Esophagus squamous epithelium (tissue), 5 donors: ENCODE data around the gene ZNF683. TPM values are rescaled to one million over a fixed set of nuclear protein-coding genes. Genes with fewer than 3 reads are reported as not detected.
A peak's percentile ranks its signal among the peaks of the same experiment; 100 is the strongest.
"Not testable (repeated sequence)": the region's sequence is repeated elsewhere in the genome, so short reads cannot be mapped to it uniquely, and the experiment has no call there.

Experiments
- DNase-seq: peaks from one replicate; lab custom pipeline; 2025; lab: John Stamatoyannopoulos, UW
- H3K27ac ChIP-seq, 4 donors: fragments of 200-600 bp; sonication (generic); one replicate each; pipeline ENCODE4 v1.5.1; 2016 to 2019; ENCODE audit warnings: mild to moderate bottlenecking in 1 of 4
- H3K27me3 ChIP-seq, 4 donors: fragments of 200-600 bp; sonication (generic); 1 replicate in 3 of 4; 2 replicates in 1 of 4; pipeline versions ENCODE4 v1.5.1 to v1.6.0; 2017 to 2021; ENCODE audit warnings: antibody characterized with exemption in 1 of 4
- H3K36me3 ChIP-seq, 3 donors: fragments of 200-600 bp; sonication (generic); one replicate each; pipeline ENCODE4 v1.5.1; 2016 to 2019
- H3K4me1 ChIP-seq, 3 donors: fragments of 200-600 bp; sonication (generic); one replicate each; pipeline ENCODE4 v1.5.1; 2017 to 2019
- H3K4me3 ChIP-seq, 4 donors: fragments of 200-600 bp; sonication (generic); 1 replicate in 3 of 4; 2 replicates in 1 of 4; pipeline ENCODE4 v1.5.1; 2016 to 2019; ENCODE audit warnings: mild to moderate bottlenecking in 2 of 4, moderate library complexity in 1 of 4
- H3K9me3 ChIP-seq, 3 donors: fragments of 200-600 bp; sonication (generic); one replicate each; pipeline ENCODE4 v1.5.1; 2016 to 2019
- CTCF ChIP-seq, 6 experiments: fragments of 450-650 bp in 4 of 6; fragments of 200-600 bp in 2 of 6; sonication (generic) in 2 of 6; IDR thresholded peaks; one replicate each; pipeline ENCODE4 v1.5.1; 2016 to 2019; ENCODE audit warnings: antibody characterized with exemption in 6 of 6, mild to moderate bottlenecking in 4 of 6, moderate library complexity in 4 of 6
- POLR2A ChIP-seq, 4 donors: fragments of 450-650 bp; IDR thresholded peaks; one replicate each; pipeline ENCODE4 v1.6.1; 2017; ENCODE audit warnings: antibody characterized with exemption in 4 of 4, mild to moderate bottlenecking in 4 of 4, moderate library complexity in 3 of 4
- WGBS, 2 donors: methylation state at CpG; one replicate each; pipeline ENCODE4 v1.1.5; 2018; 5-methylcytosine and 5-hydroxymethylcytosine counted together
- intact Hi-C: fragments of 100-400 bp; cut with DNase I; formaldehyde crosslinking; loops from one replicate; pipeline ENCODE4 v1.15.0; 2022
- total RNA-seq, 4 donors: library from RNA; depleted of rRNA; stranded (reverse); fragments of >200 nt; gene quantifications; one replicate each; pipeline ENCODE4 v1.1.0, GENCODE V29; 2016
- donor health status: DM: yes; HTN: yes; CAD: no.

ZNF683 gene
- under 1 TPM in 2 of 4 donors, not detected in 2; 0.26 to 0.95 TPM for total RNA-seq

DNA sequence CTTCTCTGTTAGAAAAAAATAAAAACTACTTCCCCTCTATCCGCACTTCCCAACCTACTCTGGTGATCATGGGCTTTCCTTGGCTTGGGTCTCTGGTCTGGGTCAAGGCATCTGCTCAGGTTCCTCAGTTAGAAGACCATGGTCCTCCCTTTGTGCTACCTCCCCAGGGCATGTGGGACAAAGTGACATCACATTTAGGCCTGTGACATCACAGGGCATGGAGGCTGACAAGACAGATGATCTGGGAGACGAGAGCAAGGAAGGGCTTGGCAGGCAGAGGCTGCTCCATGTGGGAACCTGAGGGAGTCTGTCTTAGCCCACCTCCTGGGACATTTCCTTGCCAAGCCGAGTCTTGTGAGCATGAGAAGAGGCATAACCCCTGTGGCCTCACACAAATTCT, at the start of gene ZNF683:
TSS of gene ZNF683 (minus strand) at position 140 of the 400 bp plus-strand sequence. CDS start 4,179 bp downstream, outside the sequence.
- H3K27ac ChIP-seq, H3K4me3 ChIP-seq, DNase-seq, intact Hi-C loops, H3K9me3 ChIP-seq, H3K36me3 ChIP-seq: not testable (repeated sequence)
- Histone ChIP-seq H3K4me1 (peaks cover 0 to 14% (median 3%) of the 10 kb centered on the region in 3 donors), H3K27me3 (peaks cover 0 to 29% (median 0%) of the 10 kb centered on the region in 4 donors)
- 85 to 100% methylated on average over 1 to 2 of the region's 3 CpGs for WGBS, 2 donors

GRCh38 chr1:26419494-26419893, 46.9 kb upstream of the ZNF683 start:
- Histone ChIP-seq H3K36me3 (no peaks in the 10 kb centered on the region), H3K27ac (no peak overlapping the region), H3K4me1 (peaks cover 0 to 17% (median 3%) of the 10 kb centered on the region in 3 donors), H3K9me3 (no peaks in the 10 kb centered on the region), H3K27me3 (peaks cover 0 to 56% (median 4%) of the 10 kb centered on the region in 4 donors), H3K4me3 (no peak overlapping the region)
- intact Hi-C loops: no loop called here
- WGBS, 2 donors: 33 to 63% methylated on average over 2 of the region's 2 CpGs
- DNase-seq: no peak
- no peak for TF ChIP-seq CTCF (IDR thresholded peaks at IDR 0.05)
- no peak for TF ChIP-seq POLR2A (IDR thresholded peaks at IDR 0.05)

DNA sequence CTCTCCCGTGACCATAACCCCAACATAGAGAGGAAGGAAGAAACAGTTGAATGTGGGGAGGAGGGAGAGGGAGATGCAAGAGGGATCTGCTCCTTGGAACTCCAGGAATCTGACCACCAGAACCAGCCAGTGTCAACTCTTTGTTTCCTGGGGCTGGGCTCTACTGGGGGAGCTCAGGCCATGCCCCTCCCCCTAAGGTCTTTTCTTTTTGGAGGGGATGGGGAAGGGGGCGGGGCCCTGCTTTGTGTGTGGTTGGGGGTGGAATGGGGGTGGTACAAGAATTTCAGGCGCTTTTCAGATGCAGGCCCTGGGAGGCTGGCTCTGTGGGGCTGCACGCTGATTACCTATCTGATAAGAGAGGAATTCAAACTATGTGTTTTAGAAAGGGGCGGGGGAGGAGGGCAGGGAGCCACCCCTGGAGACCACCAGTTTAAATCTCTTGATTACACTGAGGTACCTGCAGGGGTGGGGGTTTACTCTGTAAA, 46.4 kb upstream of the ZNF683 start:
- 59 to 66% methylated on average over 2 to 3 of the region's 5 CpGs for WGBS, 2 donors
- intact Hi-C loops: no loop called here

DNA sequence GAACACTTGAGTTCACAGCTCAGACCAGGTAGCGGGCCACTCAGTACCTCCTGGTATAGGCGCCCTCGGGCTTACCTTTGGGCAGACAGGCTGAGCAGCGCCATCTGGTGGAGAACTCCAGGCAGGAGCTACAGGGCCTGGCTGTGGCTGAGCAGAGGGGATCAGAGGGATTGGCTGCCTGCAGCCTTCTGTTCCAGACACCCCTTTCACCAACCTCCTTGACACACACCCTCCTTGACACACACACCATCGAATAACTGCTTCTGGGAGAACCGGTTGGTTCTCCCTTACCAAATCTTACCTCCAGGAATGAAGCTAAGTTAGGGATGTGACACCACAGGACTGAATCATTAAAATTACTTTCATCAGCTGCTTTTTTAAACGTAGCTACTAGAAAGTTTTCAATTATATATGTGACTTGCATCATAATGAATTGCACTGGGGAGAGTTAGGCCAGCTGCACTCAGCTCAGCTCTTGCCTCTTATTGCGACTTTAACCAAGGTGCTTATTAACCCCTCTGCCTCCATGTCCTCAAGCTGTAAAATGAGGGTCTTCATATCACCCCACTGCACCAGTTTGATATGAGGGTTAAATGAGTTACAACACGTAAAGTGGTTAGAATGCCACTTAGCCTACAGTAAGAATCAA, 44.7 kb upstream of the ZNF683 start:
- 6 to 19% methylated on average over 8 to 9 of the region's 9 CpGs for WGBS, 2 donors
- H3K27me3 ChIP-seq: peaks cover 0 to 69% (median 17%) of the 10 kb centered on the region in 4 donors
- H3K36me3 ChIP-seq: no peaks in the 10 kb centered on the region
- H3K4me3 ChIP-seq: no peak overlapping the region
- H3K27ac ChIP-seq: peak overlapping the region in 2 of 4 donors; percentile 38 to 59
- intact Hi-C loops: no loop called here
- TF ChIP-seq POLR2A (IDR thresholded peaks at IDR 0.05) (no peak), CTCF (IDR thresholded peaks at IDR 0.05) (peak; percentile 72 to 89 (median 85))
- peaks cover 0 to 17% (median 3%) of the 10 kb centered on the region in 3 donors for H3K4me1 ChIP-seq
- H3K9me3 ChIP-seq: no peaks in the 10 kb centered on the region
- no peak for DNase-seq

More for the DNA sequence above, 46.4 kb upstream of the ZNF683 start:
- peaks cover 0 to 17% (median 3%) of the 10 kb centered on the region in 3 donors for H3K4me1 ChIP-seq
- no peaks in the 10 kb centered on the region for H3K9me3 ChIP-seq
- H3K4me3 ChIP-seq: no peak overlapping the region
- no peak overlapping the region for H3K27ac ChIP-seq
- H3K36me3 ChIP-seq: no peaks in the 10 kb centered on the region
- no peak for DNase-seq
- TF ChIP-seq POLR2A (IDR thresholded peaks at IDR 0.05) (no peak), CTCF (IDR thresholded peaks at IDR 0.05) (no peak)
- peaks cover 0 to 57% (median 5%) of the 10 kb centered on the region in 4 donors for H3K27me3 ChIP-seq

GRCh38 chr1:26413031-26413430, 40.5 kb upstream of the ZNF683 start:
- H3K27ac ChIP-seq: no peak overlapping the region
- no peak overlapping the region for H3K4me3 ChIP-seq
- peaks cover 10 to 88% (median 44%) of the 10 kb centered on the region in 4 donors for H3K27me3 ChIP-seq
- H3K4me1 ChIP-seq: peaks cover 0 to 33% (median 3%) of the 10 kb centered on the region in 3 donors
- 0 to 9% methylated on average over 1 of the region's 1 CpG for WGBS, 2 donors
- TF ChIP-seq POLR2A (IDR thresholded peaks at IDR 0.05) (no peak), CTCF (IDR thresholded peaks at IDR 0.05) (no peak)
- H3K9me3 ChIP-seq: no peaks in the 10 kb centered on the region
- H3K36me3 ChIP-seq: no peaks in the 10 kb centered on the region
- DNase-seq: no peak
- intact Hi-C loops: no loop called here
